GM21367 (cell line): ENCODE measurements around the gene CELF1.
A peak's percentile ranks its signal among the peaks of the same experiment; 100 is the strongest.
"Not testable (repeated sequence)": the region's sequence is repeated elsewhere in the genome, so short reads cannot be mapped to it uniquely, and the experiment has no call there.

Experiments
- ATAC-seq: cut with Tn5 transposase; IDR thresholded peaks from one replicate; pipeline ENCODE4 v1.9.1; 2021; ENCODE audit not compliant: unreplicated experiment

The CELF1 gene

GRCh38 chr11:47541070-47541469 lies 11.9 kb downstream of the CELF1 start:
- ATAC-seq, result no peak

- no peak for ATAC-seq
Observed at GRCh38 chr11:47539681-47540039, 13.3 kb downstream of the CELF1 start.

- ATAC-seq, result no peak
Observed at GRCh38 chr11:47538741-47539565, 14.0 kb downstream of the CELF1 start.

GRCh38 chr11:47536915-47537314 lies 16.0 kb downstream of the CELF1 start:
- ATAC-seq, result no peak

- no peak for ATAC-seq
Observed at GRCh38 chr11:47534704-47535251, 18.2 kb downstream of the CELF1 start.

GRCh38 chr11:47533690-47534151 lies 19.2 kb downstream of the CELF1 start:
- no peak for ATAC-seq

GRCh38 chr11:47532597-47533213 lies 20.2 kb downstream of the CELF1 start:
- ATAC-seq, result no peak

GRCh38 chr11:47531666-47532065 lies 21.3 kb downstream of the CELF1 start:
- ATAC-seq, result no peak

- not testable (repeated sequence) for ATAC-seq
Observed at GRCh38 chr11:47530721-47531120, 22.2 kb downstream of the CELF1 start.

- ATAC-seq, result no peak
Observed at GRCh38 chr11:47529951-47530350, 23.0 kb downstream of the CELF1 start.

- ATAC-seq, result no peak
Observed at GRCh38 chr11:47527186-47527585, 25.7 kb downstream of the CELF1 start.

GRCh38 chr11:47526032-47526431 lies 26.9 kb downstream of the CELF1 start:
- not testable (repeated sequence) for ATAC-seq

GRCh38 chr11:47524291-47524874 lies 28.5 kb downstream of the CELF1 start:
- peak; percentile 29 for ATAC-seq

GRCh38 chr11:47523490-47524225 lies 29.3 kb downstream of the CELF1 start:
- ATAC-seq, result peak; percentile 41

GRCh38 chr11:47518212-47518964 lies 34.5 kb downstream of the CELF1 start:
- ATAC-seq, result no peak

GRCh38 chr11:47516984-47517853 lies 35.7 kb downstream of the CELF1 start:
- ATAC-seq, result no peak

GRCh38 chr11:47516155-47516554 lies 36.8 kb downstream of the CELF1 start:
- no peak for ATAC-seq

GRCh38 chr11:47514825-47515647 lies 37.9 kb downstream of the CELF1 start:
- peak; percentile 41 for ATAC-seq

- ATAC-seq, result no peak
Observed at GRCh38 chr11:47512701-47513100, 40.2 kb downstream of the CELF1 start.
